ENCODE data around the gene ADARB2. TPM values are rescaled to one million over a fixed set of nuclear protein-coding genes. Genes with fewer than 3 reads are reported as not detected.
"Not testable (repeated sequence)": the region's sequence is repeated elsewhere in the genome, so short reads cannot be mapped to it uniquely, and the experiment has no call there.

The ADARB2 gene
- total RNA-seq, 4 donors from 2014 or later = 1.3 to 5.4 (median 1.8) TPM

GRCh38 chr10:1327759-1328158, 409.6 kb downstream of the ADARB2 start:
- TF ChIP-seq CTCF (IDR thresholded peaks at IDR 0.05) (no peak), POLR2AphosphoS5 (IDR thresholded peaks at IDR 0.05) (no peak), POLR2A (IDR thresholded peaks at IDR 0.05) (no peak), EP300 (IDR thresholded peaks at IDR 0.05) (no peak)
- Histone ChIP-seq H3K36me3 (no peaks in the 10 kb centered on the region), H3K27ac (no peak overlapping the region), H3K4me3 (no peak overlapping the region), H3K4me1 (no peaks in the 10 kb centered on the region), H3K9me3 (no peaks in the 10 kb centered on the region), H3K27me3 (peaks cover 28% of the 10 kb centered on the region)
- 60 to 86% methylated on average over 4 to 5 of the region's 15 CpGs for WGBS, 2 donors (ENCODE audit: low coverage in 1 of 2)
- ATAC-seq = no peak

DNA sequence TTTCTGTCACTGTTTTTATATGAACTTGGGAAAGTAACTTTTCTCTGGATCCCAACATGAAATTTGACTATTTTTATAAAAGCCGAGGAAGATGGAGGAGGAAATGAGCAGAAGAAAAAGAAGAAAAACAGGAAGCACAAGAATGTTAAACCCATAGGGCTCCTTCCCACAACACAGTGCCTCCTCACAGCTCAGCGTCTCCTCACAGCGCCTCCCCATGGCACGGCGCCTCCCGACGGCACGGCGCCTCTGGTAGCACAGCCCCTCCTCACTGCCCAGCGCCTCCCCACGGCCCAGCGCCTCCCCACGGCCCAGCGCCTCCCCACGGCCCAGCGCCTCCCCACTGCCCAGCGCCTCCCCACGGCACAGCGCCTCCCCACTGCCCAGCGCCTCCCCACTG, 410.8 kb downstream of the ADARB2 start:
- not testable (repeated sequence) for H3K36me3 ChIP-seq, H3K4me1 ChIP-seq, H3K9me3 ChIP-seq, ATAC-seq, H3K4me3 ChIP-seq, H3K27ac ChIP-seq
- 84% methylated on average over 8 of the region's 20 CpGs; no CpG with 5 or more reads in 1 of the 2 donors for WGBS, 2 donors (ENCODE audit: low coverage in 1 of 2)
- H3K27me3 ChIP-seq = peaks cover 34% of the 10 kb centered on the region

GRCh38 chr10:1324903-1325302, 412.4 kb downstream of the ADARB2 start:
- Histone ChIP-seq H3K36me3 (no peaks in the 10 kb centered on the region), H3K27me3 (peaks cover 35% of the 10 kb centered on the region), H3K4me1 (no peaks in the 10 kb centered on the region), H3K27ac (no peak overlapping the region), H3K9me3 (no peaks in the 10 kb centered on the region), H3K4me3 (no peak overlapping the region)
- TF ChIP-seq EP300 (IDR thresholded peaks at IDR 0.05) = no peak
- no peak for TF ChIP-seq POLR2AphosphoS5 (IDR thresholded peaks at IDR 0.05)
- TF ChIP-seq CTCF (IDR thresholded peaks at IDR 0.05) = no peak
- TF ChIP-seq POLR2A (IDR thresholded peaks at IDR 0.05) = no peak
- ATAC-seq = no peak
- WGBS, 2 donors (ENCODE audit: low coverage in 1 of 2) = 73 to 78% methylated on average over 7 to 8 of the region's 10 CpGs

DNA sequence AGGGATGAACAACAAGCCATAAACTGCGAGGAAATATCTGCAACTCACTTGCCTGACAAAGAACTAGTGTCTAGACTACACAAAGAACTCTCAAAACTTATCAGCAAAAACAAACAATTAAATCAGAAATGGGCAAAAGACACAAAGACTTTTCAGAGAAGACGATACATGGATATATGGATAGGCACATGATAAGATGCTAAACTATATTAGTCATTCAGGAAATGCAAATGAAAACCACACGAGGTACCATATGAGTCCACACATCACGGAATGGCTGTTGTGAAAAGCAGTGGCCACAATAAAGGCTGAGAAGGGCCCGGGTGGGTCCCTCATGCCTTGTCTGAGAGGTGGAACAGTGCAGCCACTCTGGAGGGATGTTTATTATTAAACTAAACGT, 413.4 kb downstream of the ADARB2 start:
- Histone ChIP-seq H3K4me1 (no peaks in the 10 kb centered on the region), H3K36me3 (no peaks in the 10 kb centered on the region), H3K27ac (no peak overlapping the region), H3K4me3 (no peak overlapping the region), H3K9me3 (no peaks in the 10 kb centered on the region), H3K27me3 (peaks cover 29% of the 10 kb centered on the region)
- TF ChIP-seq EP300 (IDR thresholded peaks at IDR 0.05) (no peak), POLR2AphosphoS5 (IDR thresholded peaks at IDR 0.05) (no peak), POLR2A (IDR thresholded peaks at IDR 0.05) (no peak), CTCF (IDR thresholded peaks at IDR 0.05) (no peak)
- 63 to 69% methylated on average over 6 of the region's 6 CpGs for WGBS, 2 donors (ENCODE audit: low coverage in 1 of 2)
- ATAC-seq = no peak

DNA sequence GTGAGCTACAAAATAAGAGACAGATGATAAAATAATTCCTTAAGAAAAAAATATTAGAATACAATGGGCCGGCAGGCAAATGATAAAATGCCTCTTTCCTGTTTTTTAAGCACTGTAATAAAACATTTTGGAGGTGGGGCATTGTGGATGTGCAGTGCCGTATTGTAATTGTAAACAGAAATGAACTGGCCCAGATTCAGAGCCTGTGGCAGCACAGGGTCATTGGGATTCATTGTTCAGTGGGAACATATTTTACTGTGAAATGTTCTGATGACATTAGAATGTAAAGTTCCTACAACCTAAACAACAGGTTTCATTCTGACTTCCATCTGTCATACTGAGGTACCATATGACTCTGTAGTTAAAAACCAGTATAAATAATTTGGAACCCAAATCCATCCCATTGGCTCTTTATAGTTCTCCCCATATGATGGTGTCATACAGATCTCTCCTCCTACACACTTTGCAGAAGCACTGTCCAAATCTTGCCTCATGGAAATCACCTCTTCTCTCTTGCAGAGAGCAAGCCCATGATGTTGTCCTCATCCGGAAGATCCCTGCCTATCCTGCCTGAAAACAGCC, 416.5 kb downstream of the ADARB2 start:
- TF ChIP-seq POLR2A (IDR thresholded peaks at IDR 0.05) = no peak
- TF ChIP-seq POLR2AphosphoS5 (IDR thresholded peaks at IDR 0.05) = no peak
- TF ChIP-seq CTCF (IDR thresholded peaks at IDR 0.05) = no peak
- no peak for TF ChIP-seq EP300 (IDR thresholded peaks at IDR 0.05)
- H3K36me3 ChIP-seq = no peaks in the 10 kb centered on the region
- H3K4me3 ChIP-seq = no peak overlapping the region
- H3K4me1 ChIP-seq = no peaks in the 10 kb centered on the region
- ATAC-seq = no peak
- WGBS, 2 donors (ENCODE audit: low coverage in 1 of 2) = 48 to 54% methylated on average over 3 of the region's 3 CpGs
- no peaks in the 10 kb centered on the region for H3K9me3 ChIP-seq
- H3K27me3 ChIP-seq = peaks cover 28% of the 10 kb centered on the region
- no peak overlapping the region for H3K27ac ChIP-seq
